ENCODE data around the gene ZC3H7B. TPM values are rescaled to one million over a fixed set of nuclear protein-coding genes. Genes with fewer than 3 reads are reported as not detected.

The ZC3H7B gene
- total RNA-seq, 1 experiment from 2014 or later, result 60.6 TPM

DNA sequence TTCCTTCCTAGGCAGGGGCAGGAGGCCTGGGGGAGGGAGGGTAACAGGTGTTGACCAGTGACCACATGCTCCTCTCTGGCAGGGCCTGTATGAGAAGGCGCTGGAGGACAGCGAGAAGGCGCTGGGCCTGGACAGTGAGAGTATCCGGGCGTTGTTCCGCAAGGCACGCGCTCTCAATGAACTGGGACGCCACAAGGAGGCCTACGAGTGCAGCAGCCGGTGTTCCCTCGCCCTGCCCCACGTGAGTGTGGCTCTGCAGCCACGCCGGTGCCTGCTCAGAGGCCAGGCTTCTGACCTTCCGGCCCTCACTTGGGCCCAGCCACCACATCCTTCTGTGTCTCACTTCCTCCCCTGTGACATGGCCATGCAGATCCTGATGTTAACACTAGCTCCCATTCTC is 25.8 kb downstream of the ZC3H7B start:
- CTCF ChIA-PET, result no interaction called here
- POLR2A ChIA-PET, result no interaction called here
- H3K4me1 ChIP-seq, result no peaks in the 10 kb centered on the region
- DNase-seq, result no peak
- no peaks in the 10 kb centered on the region for H3K9me3 ChIP-seq
- H3K4me3 Mint-ChIP-seq (ENCODE audit: unreplicated experiment), result no peak overlapping the region
- no peaks in the 10 kb centered on the region for H3K9me3 Mint-ChIP-seq (ENCODE audit: unreplicated experiment)
- TF ChIP-seq, protein P1, sequence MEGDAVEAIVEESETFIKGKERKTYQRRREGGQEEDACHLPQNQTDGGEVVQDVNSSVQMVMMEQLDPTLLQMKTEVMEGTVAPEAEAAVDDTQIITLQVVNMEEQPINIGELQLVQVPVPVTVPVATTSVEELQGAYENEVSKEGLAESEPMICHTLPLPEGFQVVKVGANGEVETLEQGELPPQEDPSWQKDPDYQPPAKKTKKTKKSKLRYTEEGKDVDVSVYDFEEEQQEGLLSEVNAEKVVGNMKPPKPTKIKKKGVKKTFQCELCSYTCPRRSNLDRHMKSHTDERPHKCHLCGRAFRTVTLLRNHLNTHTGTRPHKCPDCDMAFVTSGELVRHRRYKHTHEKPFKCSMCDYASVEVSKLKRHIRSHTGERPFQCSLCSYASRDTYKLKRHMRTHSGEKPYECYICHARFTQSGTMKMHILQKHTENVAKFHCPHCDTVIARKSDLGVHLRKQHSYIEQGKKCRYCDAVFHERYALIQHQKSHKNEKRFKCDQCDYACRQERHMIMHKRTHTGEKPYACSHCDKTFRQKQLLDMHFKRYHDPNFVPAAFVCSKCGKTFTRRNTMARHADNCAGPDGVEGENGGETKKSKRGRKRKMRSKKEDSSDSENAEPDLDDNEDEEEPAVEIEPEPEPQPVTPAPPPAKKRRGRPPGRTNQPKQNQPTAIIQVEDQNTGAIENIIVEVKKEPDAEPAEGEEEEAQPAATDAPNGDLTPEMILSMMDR (IDR thresholded peaks at IDR 0.05; ENCODE audit: insufficient read depth in 1 of 2, low read depth in 1 of 2, low read length in 1 of 2, severe bottlenecking in 1 of 2, unreplicated experiment in 1 of 2), result no peak
- peaks cover 6% of the 10 kb centered on the region for H3K4me1 Mint-ChIP-seq (ENCODE audit: low read depth, unreplicated experiment)
- H3K36me3 Mint-ChIP-seq (ENCODE audit: insufficient read depth, unreplicated experiment), result peaks cover 67% of the 10 kb centered on the region
- no peaks in the 10 kb centered on the region for H3K27me3 ChIP-seq (replicated peaks; ENCODE audit: control insufficient read depth, insufficient read depth, low read length)
- H3K4me3 ChIP-seq (ENCODE audit: low read depth, low read length), result no peak overlapping the region
- H3K27ac Mint-ChIP-seq (ENCODE audit: unreplicated experiment), result no peak overlapping the region
- BruUV-seq (replicated peaks), result no TSS peak
- intact Hi-C loops (cut with micrococcal nuclease; ENCODE audit: unreplicated experiment), result no loop called here
- no peaks in the 10 kb centered on the region for H3K27me3 Mint-ChIP-seq (ENCODE audit: insufficient read depth, unreplicated experiment)
- H3K36me3 ChIP-seq (ENCODE audit: control insufficient read depth, insufficient read depth, low read length), result peaks cover 2% of the 10 kb centered on the region; the same call in 1 of the 2 replicates

DNA sequence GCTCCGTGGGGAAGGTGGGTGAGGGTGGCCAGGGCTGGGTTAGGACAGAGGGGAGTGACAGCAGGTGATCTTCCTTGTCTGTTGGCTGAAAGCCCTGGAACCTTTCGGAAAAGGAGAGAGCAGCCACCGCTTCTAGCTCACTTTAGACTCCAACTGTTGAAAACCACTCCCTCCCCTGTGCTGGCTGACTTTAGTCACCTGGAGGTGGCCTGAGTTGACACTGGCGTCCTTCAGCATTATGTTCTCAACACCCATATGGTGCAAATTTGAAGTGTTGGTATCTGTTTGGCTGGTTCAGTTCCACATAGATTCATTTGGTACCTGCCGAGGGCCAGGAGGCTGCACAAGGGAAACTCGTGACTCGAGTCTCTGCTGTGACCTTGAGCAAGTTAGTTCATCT is 28.8 kb downstream of the ZC3H7B start:
- ChIA-PET CTCF (no interaction called here), POLR2A (no interaction called here)
- Histone ChIP-seq H3K9me3 (no peaks in the 10 kb centered on the region), H3K4me1 (no peaks in the 10 kb centered on the region), H3K27me3 (replicated peaks; ENCODE audit: control insufficient read depth, insufficient read depth, low read length) (no peaks in the 10 kb centered on the region), H3K4me3 (ENCODE audit: low read depth, low read length) (no peak overlapping the region), H3K36me3 (ENCODE audit: control insufficient read depth, insufficient read depth, low read length) (peaks cover 2% of the 10 kb centered on the region; the same call in 1 of the 2 replicates)
- no peak overlapping the region for H3K27ac Mint-ChIP-seq (ENCODE audit: unreplicated experiment)
- H3K27me3 Mint-ChIP-seq (ENCODE audit: insufficient read depth, unreplicated experiment), result no peaks in the 10 kb centered on the region
- no TSS peak for BruUV-seq (replicated peaks)
- H3K4me3 Mint-ChIP-seq (ENCODE audit: unreplicated experiment), result no peak overlapping the region
- H3K4me1 Mint-ChIP-seq (ENCODE audit: low read depth, unreplicated experiment), result no peaks in the 10 kb centered on the region
- TF ChIP-seq, protein P1 (IDR thresholded peaks at IDR 0.05; ENCODE audit: insufficient read depth in 1 of 2, low read depth in 1 of 2, low read length in 1 of 2, severe bottlenecking in 1 of 2, unreplicated experiment in 1 of 2), result no peak
- intact Hi-C loops (cut with micrococcal nuclease; ENCODE audit: unreplicated experiment), result no loop called here
- DNase-seq, result no peak
- H3K9me3 Mint-ChIP-seq (ENCODE audit: unreplicated experiment), result no peaks in the 10 kb centered on the region
- peaks cover 46% of the 10 kb centered on the region for H3K36me3 Mint-ChIP-seq (ENCODE audit: insufficient read depth, unreplicated experiment)

DNA sequence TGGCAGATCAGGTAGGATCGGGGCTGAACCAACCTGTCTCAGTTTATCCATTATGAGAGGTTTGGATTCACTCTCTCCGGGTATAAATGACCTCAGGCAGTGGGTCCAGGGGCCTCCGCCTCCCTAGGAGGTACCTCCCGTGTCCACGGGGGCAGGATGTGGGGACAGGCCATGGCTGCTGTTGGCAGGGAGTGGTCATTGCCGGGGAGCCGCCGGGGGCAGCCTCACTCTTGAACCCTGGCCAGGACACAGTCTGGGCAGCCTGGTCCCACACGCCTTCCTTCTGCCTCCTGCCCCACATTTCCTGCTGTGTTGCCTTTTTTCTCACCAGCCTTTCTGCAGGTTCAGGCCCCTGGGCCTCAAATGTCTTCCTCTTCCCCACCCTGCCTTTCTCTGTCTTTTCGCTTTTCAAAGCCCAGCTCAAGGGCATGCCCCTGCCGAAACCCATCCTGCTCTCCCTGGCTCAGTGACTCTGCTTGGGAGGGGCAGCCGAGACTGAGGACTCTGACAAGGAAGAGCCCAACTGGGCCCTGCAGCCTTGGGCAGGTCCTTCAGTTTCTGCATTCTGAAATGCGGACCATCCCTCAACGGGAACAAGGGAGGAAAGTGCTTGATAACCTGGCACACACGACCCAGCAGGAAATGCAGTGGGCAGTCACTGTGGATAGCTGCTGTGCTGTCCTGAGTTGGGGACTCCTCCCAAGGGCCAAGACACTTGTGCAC is 31.1 kb downstream of the ZC3H7B start:
- no peaks in the 10 kb centered on the region for H3K36me3 ChIP-seq (ENCODE audit: control insufficient read depth, insufficient read depth, low read length)
- Mint-ChIP-seq H3K27me3 (ENCODE audit: insufficient read depth, unreplicated experiment) (no peaks in the 10 kb centered on the region), H3K36me3 (ENCODE audit: insufficient read depth, unreplicated experiment) (peaks cover 38% of the 10 kb centered on the region), H3K27ac (ENCODE audit: unreplicated experiment) (no peak overlapping the region), H3K9me3 (ENCODE audit: unreplicated experiment) (no peaks in the 10 kb centered on the region), H3K4me3 (ENCODE audit: unreplicated experiment) (no peak overlapping the region), H3K4me1 (ENCODE audit: low read depth, unreplicated experiment) (no peaks in the 10 kb centered on the region)
- no peak for DNase-seq
- BruUV-seq (replicated peaks), result no TSS peak
- no peaks in the 10 kb centered on the region for H3K9me3 ChIP-seq
- no peaks in the 10 kb centered on the region for H3K27me3 ChIP-seq (replicated peaks; ENCODE audit: control insufficient read depth, insufficient read depth, low read length)
- intact Hi-C loops (cut with micrococcal nuclease; ENCODE audit: unreplicated experiment), result no loop called here
- no peaks in the 10 kb centered on the region for H3K4me1 ChIP-seq
- CTCF ChIA-PET, result no interaction called here
- H3K4me3 ChIP-seq (ENCODE audit: low read depth, low read length), result no peak overlapping the region
- TF ChIP-seq, protein P1 (IDR thresholded peaks at IDR 0.05; ENCODE audit: insufficient read depth in 1 of 2, low read depth in 1 of 2, low read length in 1 of 2, severe bottlenecking in 1 of 2, unreplicated experiment in 1 of 2), result no peak
- POLR2A ChIA-PET, result no interaction called here
